Hepatocyte (in vitro differentiated cells): Measurements from ENCODE around the gene UBASH3A. TPM values are rescaled to one million over a fixed set of nuclear protein-coding genes. Genes with fewer than 3 reads are reported as not detected.

Experiments
- DNase-seq: peaks from one replicate; pipeline ENCODE4 v3.0.0-alpha.2; 2016; ENCODE audit warnings: low spot score
- H2AFZ ChIP-seq: fragments of 200-600 bp; sonication (generic); 2 replicates; pipeline ENCODE4 v1.6.0; 2016; ENCODE audit warnings: antibody characterized with exemption, mild to moderate bottlenecking
- H3K27ac ChIP-seq: fragments of 200-600 bp; sonication (generic); 2 replicates; pipeline ENCODE4 v1.5.1; 2016; ENCODE audit warnings: mild to moderate bottlenecking
- H3K27me3 ChIP-seq: fragments of 200-600 bp; sonication (generic); 2 replicates; pipeline ENCODE4 v1.6.1; 2016
- H3K36me3 ChIP-seq: fragments of 200-600 bp; sonication (generic); replicated peaks from 2 replicates; pipeline ENCODE4 v1.5.1; 2016; ENCODE audit warnings: low read depth; ENCODE audit not compliant: insufficient read depth
- H3K4me1 ChIP-seq: fragments of 200-600 bp; sonication (generic); 2 replicates; pipeline ENCODE4 v1.5.1; 2016; ENCODE audit warnings: mild to moderate bottlenecking, moderate library complexity; ENCODE audit not compliant: insufficient read depth
- H3K4me2 ChIP-seq: fragments of 200-600 bp; sonication (generic); 2 replicates; pipeline ENCODE4 v1.6.0; 2016
- H3K4me3 ChIP-seq: fragments of 200-600 bp; sonication (generic); 2 replicates; pipeline ENCODE4 v1.5.1; 2016; ENCODE audit warnings: mild to moderate bottlenecking
- H3K79me2 ChIP-seq: fragments of 200-600 bp; sonication (generic); 2 replicates; pipeline ENCODE4 v1.6.0; 2017; ENCODE audit warnings: mild to moderate bottlenecking
- H3K9me2 ChIP-seq: fragments of 200-600 bp; sonication (generic); replicated peaks from 2 replicates; pipeline ENCODE4 v1.6.0; 2017; ENCODE audit warnings: mild to moderate bottlenecking; ENCODE audit not compliant: insufficient read depth
- H3K9me3 ChIP-seq: fragments of 200-600 bp; sonication (generic); 2 replicates; pipeline ENCODE4 v1.5.1; 2016; ENCODE audit warnings: low read depth, mild to moderate bottlenecking
- H4K20me1 ChIP-seq: fragments of 200-600 bp; sonication (generic); 2 replicates; pipeline ENCODE4 v1.6.0; 2016; ENCODE audit warnings: mild to moderate bottlenecking; ENCODE audit not compliant: insufficient read depth, poor library complexity, severe bottlenecking
- EZH2 ChIP-seq: fragments of 200-600 bp; sonication (generic); IDR thresholded peaks from 2 replicates; pipeline ENCODE4 v1.6.1; 2016; ENCODE audit warnings: antibody characterized with exemption, mild to moderate bottlenecking, borderline replicate concordance
- EZH2phosphoT487 ChIP-seq: fragments of 200-600 bp; sonication (generic); IDR thresholded peaks from one replicate; pipeline ENCODE4 v1.6.1; 2018; ENCODE audit warnings: antibody characterized with exemption, mild to moderate bottlenecking, low read depth, moderate library complexity; ENCODE audit not compliant: unreplicated experiment, severe bottlenecking
- WGBS: methylation state at CpG from one replicate; pipeline ENCODE4 v1.1.6; 2016; ENCODE audit warnings: low lambda C conversion rate; ENCODE audit errors: missing lambda C conversion rate; 5-methylcytosine and 5-hydroxymethylcytosine counted together
- polyA plus RNA-seq: library from polyadenylated mRNA; unstranded; fragments of >200 nt; fragmentation: Nextera tagmentation; extraction: Ambion mirVana; gene quantifications from 2 replicates; pipeline ENCODE4 v1.2.1, GENCODE V29; 2016
- total RNA-seq: library from RNA; depleted of rRNA; stranded (reverse); fragments of >200 nt; gene quantifications from 2 replicates; pipeline ENCODE4 v1.2.3, GENCODE V29; 2014
- TF ChIP-seq, protein P1 (sequence below): fragments of 200-600 bp; sonication (generic); IDR thresholded peaks from 2 replicates; pipeline ENCODE4 v1.5.1; 2016; ENCODE audit warnings: antibody characterized with exemption, mild to moderate bottlenecking; ENCODE audit not compliant: poor library complexity

The UBASH3A gene
- total and polyA plus RNA-seq, 2 experiments from 2014 or later, result not detected

DNA sequence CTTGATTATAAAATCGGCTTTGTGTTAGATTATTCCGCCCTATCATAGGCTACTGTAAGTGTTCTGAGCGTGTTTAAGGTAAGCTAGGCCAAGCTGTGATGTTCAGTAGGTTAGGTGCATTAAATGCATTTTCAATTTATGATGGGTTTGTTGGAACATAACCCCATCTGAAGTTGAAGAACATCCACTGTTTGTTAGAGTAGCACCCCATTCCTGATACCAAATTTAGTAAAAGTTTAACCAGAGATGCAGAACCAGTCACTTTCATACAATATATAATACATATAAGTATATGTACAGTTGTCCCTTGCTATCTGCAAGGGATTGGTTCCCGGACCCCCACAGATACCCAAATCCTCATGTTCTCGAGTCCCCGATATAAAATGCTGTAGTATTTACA is 16.1 kb downstream of the UBASH3A start:
- no peak overlapping the region for H3K4me2 ChIP-seq
- no peak overlapping the region for H3K4me3 ChIP-seq
- H3K36me3 ChIP-seq, result no peaks in the 10 kb centered on the region
- no peaks in the 10 kb centered on the region for H3K4me1 ChIP-seq
- H3K9me2 ChIP-seq, result no peaks in the 10 kb centered on the region
- TF ChIP-seq, protein P1, sequence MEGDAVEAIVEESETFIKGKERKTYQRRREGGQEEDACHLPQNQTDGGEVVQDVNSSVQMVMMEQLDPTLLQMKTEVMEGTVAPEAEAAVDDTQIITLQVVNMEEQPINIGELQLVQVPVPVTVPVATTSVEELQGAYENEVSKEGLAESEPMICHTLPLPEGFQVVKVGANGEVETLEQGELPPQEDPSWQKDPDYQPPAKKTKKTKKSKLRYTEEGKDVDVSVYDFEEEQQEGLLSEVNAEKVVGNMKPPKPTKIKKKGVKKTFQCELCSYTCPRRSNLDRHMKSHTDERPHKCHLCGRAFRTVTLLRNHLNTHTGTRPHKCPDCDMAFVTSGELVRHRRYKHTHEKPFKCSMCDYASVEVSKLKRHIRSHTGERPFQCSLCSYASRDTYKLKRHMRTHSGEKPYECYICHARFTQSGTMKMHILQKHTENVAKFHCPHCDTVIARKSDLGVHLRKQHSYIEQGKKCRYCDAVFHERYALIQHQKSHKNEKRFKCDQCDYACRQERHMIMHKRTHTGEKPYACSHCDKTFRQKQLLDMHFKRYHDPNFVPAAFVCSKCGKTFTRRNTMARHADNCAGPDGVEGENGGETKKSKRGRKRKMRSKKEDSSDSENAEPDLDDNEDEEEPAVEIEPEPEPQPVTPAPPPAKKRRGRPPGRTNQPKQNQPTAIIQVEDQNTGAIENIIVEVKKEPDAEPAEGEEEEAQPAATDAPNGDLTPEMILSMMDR, result no peak
- TF ChIP-seq EZH2phosphoT487, result no peak
- TF ChIP-seq EZH2, result no peak
- H2AFZ ChIP-seq, result no peak overlapping the region
- H3K79me2 ChIP-seq, result no peaks in the 10 kb centered on the region
- H3K27ac ChIP-seq, result no peak overlapping the region
- 91% methylated on average over 6 of the region's 6 CpGs for WGBS
- no peaks in the 10 kb centered on the region for H4K20me1 ChIP-seq
- H3K9me3 ChIP-seq, result no peaks in the 10 kb centered on the region
- DNase-seq, result no peak
- H3K27me3 ChIP-seq, result no peaks in the 10 kb centered on the region

- Histone ChIP-seq H3K79me2 (no peaks in the 10 kb centered on the region), H4K20me1 (no peaks in the 10 kb centered on the region), H2AFZ (no peak overlapping the region), H3K4me3 (no peak overlapping the region), H3K27ac (no peak overlapping the region), H3K4me2 (no peak overlapping the region), H3K4me1 (no peaks in the 10 kb centered on the region), H3K9me3 (no peaks in the 10 kb centered on the region), H3K27me3 (no peaks in the 10 kb centered on the region), H3K9me2 (no peaks in the 10 kb centered on the region), H3K36me3 (no peaks in the 10 kb centered on the region)
- peak; percentile 28 for DNase-seq
- 70% methylated on average over 3 of the region's 3 CpGs for whole genome bisulfite sequencing
- TF ChIP-seq EZH2phosphoT487 (no peak), EZH2 (no peak)
- TF ChIP-seq, protein P1, result no peak
Measured at GRCh38 chr21:42421018-42421793, 17.5 kb downstream of the UBASH3A start.

- Histone ChIP-seq H3K79me2 (no peaks in the 10 kb centered on the region), H3K4me1 (no peaks in the 10 kb centered on the region), H3K27ac (no peak overlapping the region), H3K9me2 (no peaks in the 10 kb centered on the region), H3K36me3 (no peaks in the 10 kb centered on the region), H3K4me2 (no peak overlapping the region), H4K20me1 (no peaks in the 10 kb centered on the region), H3K9me3 (no peaks in the 10 kb centered on the region), H3K4me3 (no peak overlapping the region), H3K27me3 (no peaks in the 10 kb centered on the region), H2AFZ (no peak overlapping the region)
- TF ChIP-seq, protein P1, result no peak
- TF ChIP-seq EZH2phosphoT487 (no peak), EZH2 (no peak)
- no peak for DNase-seq
- WGBS, result 86% methylated on average over 10 of the region's 10 CpGs
Measured at GRCh38 chr21:42423197-42423675, 19.5 kb downstream of the UBASH3A start.
